ENCODE measurements around the gene RAB3C. TPM values are rescaled to one million over a fixed set of nuclear protein-coding genes. Genes with fewer than 3 reads are reported as not detected.

RAB3C gene
- total and polyA plus RNA-seq, 2 experiments from 2014 or later = 15.0 to 30.6 TPM

- Histone ChIP-seq H3K27me3 (ENCODE audit: insufficient read depth) (no peaks in the 10 kb centered on the region), H3K9me2 (ENCODE audit: insufficient read depth) (no peaks in the 10 kb centered on the region), H3K79me2 (replicated peaks; ENCODE audit: insufficient read depth) (no peaks in the 10 kb centered on the region), H3K27ac (ENCODE audit: low read depth) (no peak overlapping the region), H2AFZ (no peak overlapping the region), H3F3A (replicated peaks; ENCODE audit: low read depth) (no peaks in the 10 kb centered on the region), H3K36me3 (ENCODE audit: insufficient read depth) (no peaks in the 10 kb centered on the region), H3K4me2 (no peak overlapping the region), H4K20me1 (replicated peaks; ENCODE audit: insufficient read depth) (no peaks in the 10 kb centered on the region), H3K4me1 (ENCODE audit: insufficient read depth) (no peaks in the 10 kb centered on the region), H3K4me3 (no peak overlapping the region)
- Mint-ChIP-seq H3K27me3 (ENCODE audit: insufficient read depth, low read depth, poor library complexity) (no peaks in the 10 kb centered on the region), H3K4me3 (no peak overlapping the region), H3K4me1 (peaks cover 10% of the 10 kb centered on the region), H3K9me3 (no peaks in the 10 kb centered on the region), H3K27ac (no peak overlapping the region), H3K36me3 (ENCODE audit: low read depth) (no peaks in the 10 kb centered on the region)
- DNase-seq (ENCODE audit: low spot score) (no peak), ATAC-seq (no peak)
- no peak for TF ChIP-seq ETS1 (IDR thresholded peaks at IDR 0.05)
These were observed 172.5 kb downstream of the RAB3C start for GRCh38 chr5:58755397-58755796.

- Histone ChIP-seq H4K20me1 (replicated peaks; ENCODE audit: insufficient read depth) (no peaks in the 10 kb centered on the region), H3K4me3 (no peak overlapping the region), H3K27me3 (ENCODE audit: insufficient read depth) (no peaks in the 10 kb centered on the region), H3K9me2 (ENCODE audit: insufficient read depth) (no peaks in the 10 kb centered on the region), H3K4me1 (ENCODE audit: insufficient read depth) (no peaks in the 10 kb centered on the region), H3F3A (replicated peaks; ENCODE audit: low read depth) (no peaks in the 10 kb centered on the region), H3K4me2 (no peak overlapping the region), H2AFZ (no peak overlapping the region), H3K36me3 (ENCODE audit: insufficient read depth) (no peaks in the 10 kb centered on the region), H3K27ac (ENCODE audit: low read depth) (no peak overlapping the region), H3K79me2 (replicated peaks; ENCODE audit: insufficient read depth) (no peaks in the 10 kb centered on the region)
- ATAC-seq = no peak
- Mint-ChIP-seq H3K27ac (no peak overlapping the region), H3K4me1 (0 out of 3 replicates have a peak, but pooled peaks cover 3% of the 10 kb centered on the region), H3K9me3 (no peaks in the 10 kb centered on the region), H3K36me3 (ENCODE audit: low read depth) (no peaks in the 10 kb centered on the region), H3K4me3 (no peak overlapping the region), H3K27me3 (ENCODE audit: insufficient read depth, low read depth, poor library complexity) (no peaks in the 10 kb centered on the region)
- no peak for DNase-seq (ENCODE audit: low spot score)
- TF ChIP-seq ZNF114 (CRISPR knock-in tag; IDR thresholded peaks at IDR 0.05) (no peak), EZH2phosphoT487 (IDR thresholded peaks at IDR 0.05; ENCODE audit: unreplicated experiment) (no peak), ZNF331 (CRISPR knock-in tag; IDR thresholded peaks at IDR 0.05; ENCODE audit: low read depth) (no peak), ETS1 (IDR thresholded peaks at IDR 0.05) (no peak), STAT1 (IDR thresholded peaks at IDR 0.05; ENCODE audit: unreplicated experiment) (no peak), JUNB (IDR thresholded peaks at IDR 0.05; ENCODE audit: unreplicated experiment) (no peak), REST (IDR thresholded peaks at IDR 0.05; ENCODE audit: unreplicated experiment) (no peak), CREB1 (CRISPR knock-in tag; IDR thresholded peaks at IDR 0.05; ENCODE audit: low read depth) (no peak), POLR2AphosphoS5 (IDR thresholded peaks at IDR 0.05; ENCODE audit: low read depth) (no peak), CTCF (conservative IDR thresholded peaks at IDR 0.05; ENCODE audit: low read depth in 2 of 2) (no peak)
These were observed 176.9 kb downstream of the RAB3C start for GRCh38 chr5:58759745-58760144.
